Right forelimb (tissue), 1 donor: ENCODE results near the gene CELSR2.

Source experiments
- DNase-seq: peaks from one replicate; pipeline ENCODE4 v3.0.0-alpha.2; 2018

Gene CELSR2

GRCh38 chr1:109235137-109235536 lies 14.2 kb upstream of the CELSR2 start:
- no peak for DNase-seq

- DNase-seq = no peak
Measured at GRCh38 chr1:109237512-109237911, 11.8 kb upstream of the CELSR2 start.

DNA sequence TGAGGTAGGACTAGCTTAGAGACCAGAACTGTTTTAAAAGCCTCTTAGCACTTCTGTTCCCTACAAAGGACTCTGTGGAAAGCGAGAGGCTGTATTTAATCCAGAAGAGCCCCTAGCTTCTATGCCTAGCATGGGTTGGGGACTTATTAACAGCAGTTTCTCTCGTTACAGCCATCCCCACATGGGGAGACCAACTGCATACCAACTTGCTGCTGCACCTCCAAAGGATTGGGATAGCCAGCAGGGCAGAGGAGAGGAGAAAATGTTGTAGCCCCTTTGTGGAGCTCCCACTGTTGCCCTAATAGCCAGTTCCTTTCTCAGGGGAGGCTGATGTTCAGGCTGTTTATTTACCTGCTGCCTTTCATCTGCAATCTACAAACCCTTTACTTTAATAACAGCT lies 11.0 kb upstream of the CELSR2 start:
- DNase-seq = no peak

DNA sequence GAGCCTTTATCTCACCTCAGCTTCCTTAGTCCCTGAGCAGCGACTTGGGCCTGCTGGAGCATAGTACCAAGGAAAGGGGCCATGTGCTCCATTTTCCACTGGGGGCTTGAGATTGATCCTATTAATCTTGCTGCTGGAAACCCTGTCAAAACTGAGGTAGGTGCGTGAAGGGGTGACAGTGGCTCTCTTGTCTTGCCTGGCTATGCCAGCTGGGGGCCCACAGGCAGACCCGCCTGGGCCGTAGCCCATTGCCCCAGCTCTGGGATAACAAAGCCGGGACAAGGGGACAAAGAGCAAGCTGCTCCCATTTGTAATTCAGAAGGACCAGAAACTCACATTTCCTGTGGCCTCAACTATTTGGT lies 10.3 kb upstream of the CELSR2 start:
- no peak for DNase-seq

GRCh38 chr1:109239409-109240068 lies 9.8 kb upstream of the CELSR2 start:
- DNase-seq = no peak

DNA sequence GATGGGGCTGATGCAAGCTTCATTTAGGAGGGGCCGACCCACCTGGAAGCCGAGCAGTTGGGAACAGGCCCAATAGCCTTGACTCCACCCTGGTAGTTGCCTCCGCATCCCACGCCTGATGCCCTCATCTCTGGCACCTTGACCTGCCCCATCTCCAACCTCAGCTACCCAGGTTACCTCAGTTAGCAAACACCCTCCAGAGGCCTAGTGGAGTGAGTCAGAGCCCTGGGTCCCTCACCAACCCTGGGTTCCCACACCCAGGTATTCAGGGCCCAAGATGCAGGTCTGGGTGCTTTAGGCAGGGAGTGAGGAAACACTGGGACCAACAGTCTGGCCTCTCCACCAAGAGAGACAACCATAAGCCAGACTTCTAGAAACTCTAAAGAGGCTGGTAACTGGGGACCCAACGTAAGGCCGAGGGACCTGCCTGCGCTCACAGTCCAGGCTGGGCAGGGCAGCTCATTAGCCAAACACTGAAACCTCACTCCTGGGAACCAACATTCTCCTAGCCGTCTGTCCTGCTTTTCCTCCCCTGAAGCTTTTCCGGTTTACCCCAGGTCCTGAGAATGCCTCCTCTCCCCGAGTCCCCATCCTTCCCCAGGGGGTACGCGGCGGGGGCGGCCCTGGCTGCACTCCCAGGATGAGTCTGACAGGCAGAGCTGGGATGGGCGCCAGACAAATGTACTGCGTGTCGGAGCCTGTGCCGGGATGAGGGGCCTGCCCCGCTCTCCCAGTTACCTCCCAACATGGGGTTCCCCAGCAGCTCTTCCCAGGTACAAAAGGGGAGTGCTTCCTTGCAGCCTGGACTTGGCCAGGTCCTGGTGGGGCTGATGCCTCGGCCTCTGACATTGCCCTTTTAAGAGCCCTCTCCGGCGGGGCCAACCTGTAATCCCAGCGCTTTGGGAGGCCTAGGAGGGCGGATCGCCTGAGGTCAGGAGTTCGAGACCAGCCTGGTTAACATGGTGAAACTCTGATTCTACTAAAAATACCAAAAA lies 8.9 kb upstream of the CELSR2 start:
- DNase-seq = peak; percentile 81

DNA sequence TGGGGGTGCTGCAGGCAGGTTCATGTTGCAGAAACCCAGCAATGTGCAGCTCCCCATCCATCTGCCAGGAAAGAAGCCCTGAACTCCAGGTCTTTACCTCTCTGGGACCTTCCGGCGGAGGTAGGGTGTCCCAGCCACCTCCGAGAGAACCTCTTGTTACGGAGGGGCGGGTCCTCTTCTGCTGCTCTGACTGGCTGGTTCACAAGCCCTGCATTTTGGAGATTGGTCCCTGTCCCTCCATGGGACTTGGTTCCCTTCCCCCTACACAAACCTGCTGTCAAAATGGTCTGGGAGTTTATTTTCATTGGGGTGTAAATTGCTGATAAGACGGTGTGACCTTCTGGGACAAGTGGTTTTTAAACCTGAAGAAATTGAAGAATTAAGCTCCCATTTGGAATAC lies 8.0 kb upstream of the CELSR2 start:
- no peak for DNase-seq

DNA sequence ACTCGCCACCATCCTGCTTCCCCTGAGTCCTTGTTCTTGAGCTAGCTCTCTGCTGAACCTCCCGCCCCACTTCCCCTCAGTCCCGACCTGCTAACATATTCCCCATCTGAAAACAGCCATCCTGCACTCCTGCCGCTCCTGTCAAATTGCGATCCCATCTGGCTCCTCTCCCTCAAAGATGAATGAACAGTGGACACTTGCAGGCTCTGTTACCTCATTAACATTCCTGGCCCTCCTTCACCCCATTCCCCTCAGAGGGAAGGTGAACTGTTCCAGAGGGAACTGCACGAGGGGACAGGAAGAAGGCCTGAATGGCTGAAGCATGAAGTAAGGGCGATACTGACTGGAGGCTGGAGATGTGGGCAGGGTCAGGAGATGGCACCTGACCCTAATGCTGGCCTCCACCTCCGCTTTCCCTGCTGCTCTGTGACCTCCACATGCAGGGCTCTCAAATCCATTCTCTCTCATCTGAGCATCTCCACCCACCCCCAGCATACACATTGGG lies 7.4 kb upstream of the CELSR2 start:
- no peak for DNase-seq

GRCh38 chr1:109242387-109242786 lies 7.0 kb upstream of the CELSR2 start:
- peak; percentile 44 for DNase-seq

- no peak for DNase-seq
Measured at GRCh38 chr1:109243221-109243620, 6.1 kb upstream of the CELSR2 start.

DNA sequence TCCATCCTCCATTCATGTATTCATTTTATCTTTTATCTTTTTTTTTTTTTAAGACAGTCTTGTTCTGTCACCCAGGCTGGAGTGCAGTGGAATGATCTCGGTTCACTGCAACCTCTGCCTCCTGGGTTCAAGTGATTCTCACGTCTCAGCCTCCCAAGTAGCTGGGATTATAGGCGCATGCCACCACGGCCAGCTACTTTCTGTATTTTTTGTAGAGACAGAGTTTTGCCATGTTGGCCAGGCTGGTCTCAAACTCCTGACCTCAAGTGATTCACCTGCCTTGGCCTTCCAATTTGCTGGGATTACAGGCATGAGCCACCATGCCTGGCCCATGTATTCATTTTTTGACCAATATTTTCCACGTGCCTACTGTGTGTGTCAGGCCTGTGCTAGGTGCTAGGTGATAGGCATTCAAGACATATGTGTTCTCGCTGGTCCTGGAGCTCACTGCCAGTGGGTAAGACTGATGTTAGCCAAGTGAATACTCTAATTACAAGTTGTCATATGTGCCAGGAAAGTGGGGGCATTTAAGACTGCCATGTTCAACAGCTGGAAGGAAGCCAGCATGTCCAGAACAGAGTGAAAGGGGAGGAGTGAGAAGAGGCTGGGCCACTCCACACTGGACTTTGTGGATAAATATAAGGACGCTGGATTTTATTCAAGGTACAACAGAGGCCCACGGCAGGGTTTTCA lies 5.3 kb upstream of the CELSR2 start:
- DNase-seq = no peak

DNA sequence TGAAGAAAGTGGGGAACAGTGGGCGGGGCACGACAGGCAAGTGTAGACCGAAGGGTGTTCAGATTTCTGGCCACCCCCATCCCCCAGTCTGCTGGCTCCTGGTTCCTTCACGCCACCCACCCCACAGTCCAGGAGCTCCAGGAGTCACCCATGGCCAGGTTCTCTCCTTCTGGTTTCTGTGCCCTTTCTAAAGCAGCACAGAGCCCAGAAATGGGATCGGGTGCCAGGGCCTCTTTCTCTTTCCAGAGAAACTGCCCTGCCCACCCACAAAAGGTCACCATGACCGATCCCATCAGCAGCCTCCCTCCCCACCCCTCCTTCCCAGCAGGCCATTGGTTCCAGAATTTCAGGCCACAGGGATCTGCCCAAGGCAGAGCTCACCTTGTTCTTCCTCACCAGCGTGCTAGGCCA lies 3.2 kb upstream of the CELSR2 start:
- DNase-seq = no peak

DNA sequence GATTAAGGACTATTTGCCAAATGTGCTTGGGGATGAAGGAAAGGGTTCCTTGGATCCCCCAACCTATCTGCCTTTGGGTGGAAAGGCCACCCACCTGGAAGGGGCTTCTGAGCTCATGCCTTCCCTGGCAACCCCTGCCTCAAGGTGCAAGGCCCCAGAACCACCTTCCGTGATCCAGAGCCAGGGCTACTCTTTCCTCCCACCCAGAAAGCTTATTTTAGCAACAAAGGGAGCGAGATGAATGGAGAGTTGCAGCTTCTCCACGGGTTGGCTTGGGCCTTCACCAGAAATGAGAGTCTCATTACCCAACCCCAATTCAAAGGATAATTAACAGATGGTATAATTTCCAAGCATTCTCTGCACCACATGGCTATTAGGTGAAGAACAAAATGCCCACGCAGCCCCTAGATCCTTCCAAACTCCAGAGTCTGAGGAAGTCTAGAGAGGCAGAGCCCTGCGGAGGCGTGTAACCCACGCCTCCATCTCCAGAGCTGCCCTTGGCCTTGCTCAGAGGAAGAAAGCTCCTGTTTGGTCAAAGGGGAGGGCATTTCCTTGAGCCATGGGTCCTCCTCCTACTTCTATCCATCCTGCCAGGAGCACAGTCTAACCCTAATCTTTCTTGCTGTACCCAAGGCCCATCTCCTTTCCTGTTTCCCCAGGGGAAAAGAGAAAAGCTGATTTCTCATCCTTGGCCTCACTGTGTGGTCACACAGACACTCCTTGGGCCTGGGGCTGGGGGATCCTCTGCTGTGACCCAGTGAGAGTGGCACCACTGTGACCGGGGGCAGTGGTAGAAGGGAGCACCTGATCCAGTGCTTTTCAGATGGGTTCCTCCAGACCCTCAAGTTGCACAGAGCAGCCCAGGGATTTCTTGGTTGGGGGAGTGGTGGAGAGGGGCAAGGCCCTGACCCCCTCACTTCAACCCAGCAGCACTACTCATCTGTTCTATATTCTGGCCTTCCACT lies 1.7 kb upstream of the CELSR2 start:
- no peak for DNase-seq

DNA sequence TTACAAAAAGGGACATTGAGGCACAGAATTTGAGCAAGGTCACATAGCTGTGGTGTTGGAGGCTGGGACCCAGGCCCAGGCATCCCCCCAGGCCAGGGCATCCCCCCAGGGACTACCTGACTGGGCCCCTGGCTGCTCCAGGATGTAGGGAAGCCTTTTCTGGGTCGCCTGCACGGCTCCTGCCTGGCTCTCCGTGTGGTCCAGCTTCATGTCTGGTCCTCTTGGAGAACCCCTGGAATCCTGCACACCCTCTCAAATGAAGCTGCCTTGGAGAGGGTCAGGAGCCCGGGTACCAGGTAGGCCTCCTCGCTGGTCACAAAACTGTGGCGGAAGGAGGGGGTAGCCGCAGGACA lies 919 bp upstream of the CELSR2 start:
- peak; percentile 36 for DNase-seq

DNA sequence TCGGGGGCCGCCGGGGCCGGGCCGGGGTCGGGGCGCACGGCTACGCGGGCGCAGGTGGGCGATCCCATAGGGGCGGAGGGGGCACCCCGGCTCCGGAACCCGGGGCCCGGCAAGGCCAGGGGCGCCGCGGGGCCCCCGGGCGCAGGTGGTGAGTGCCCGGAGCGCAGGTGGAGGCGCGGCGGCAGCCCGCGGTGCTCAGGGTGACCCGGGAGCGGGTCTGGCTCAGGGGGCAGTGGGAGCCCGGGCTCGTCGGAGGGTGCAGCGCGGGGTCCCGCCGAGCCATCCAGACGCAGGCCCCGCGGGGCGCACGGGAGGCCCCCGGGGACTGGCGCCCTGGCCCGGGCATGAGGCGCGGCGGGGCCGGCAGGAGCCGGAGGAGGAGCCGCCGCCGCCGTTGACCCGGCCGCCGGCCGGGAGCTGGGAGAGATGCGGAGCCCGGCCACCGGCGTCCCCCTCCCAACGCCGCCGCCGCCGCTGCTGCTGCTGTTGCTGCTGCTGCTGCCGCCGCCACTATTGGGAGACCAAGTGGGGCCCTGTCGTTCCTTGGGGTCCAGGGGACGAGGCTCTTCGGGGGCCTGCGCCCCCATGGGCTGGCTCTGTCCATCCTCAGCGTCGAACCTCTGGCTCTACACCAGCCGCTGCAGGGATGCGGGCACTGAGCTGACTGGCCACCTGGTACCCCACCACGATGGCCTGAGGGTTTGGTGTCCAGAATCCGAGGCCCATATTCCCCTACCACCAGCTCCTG lies 489 bp downstream of the CELSR2 start:
- no peak for DNase-seq

DNA sequence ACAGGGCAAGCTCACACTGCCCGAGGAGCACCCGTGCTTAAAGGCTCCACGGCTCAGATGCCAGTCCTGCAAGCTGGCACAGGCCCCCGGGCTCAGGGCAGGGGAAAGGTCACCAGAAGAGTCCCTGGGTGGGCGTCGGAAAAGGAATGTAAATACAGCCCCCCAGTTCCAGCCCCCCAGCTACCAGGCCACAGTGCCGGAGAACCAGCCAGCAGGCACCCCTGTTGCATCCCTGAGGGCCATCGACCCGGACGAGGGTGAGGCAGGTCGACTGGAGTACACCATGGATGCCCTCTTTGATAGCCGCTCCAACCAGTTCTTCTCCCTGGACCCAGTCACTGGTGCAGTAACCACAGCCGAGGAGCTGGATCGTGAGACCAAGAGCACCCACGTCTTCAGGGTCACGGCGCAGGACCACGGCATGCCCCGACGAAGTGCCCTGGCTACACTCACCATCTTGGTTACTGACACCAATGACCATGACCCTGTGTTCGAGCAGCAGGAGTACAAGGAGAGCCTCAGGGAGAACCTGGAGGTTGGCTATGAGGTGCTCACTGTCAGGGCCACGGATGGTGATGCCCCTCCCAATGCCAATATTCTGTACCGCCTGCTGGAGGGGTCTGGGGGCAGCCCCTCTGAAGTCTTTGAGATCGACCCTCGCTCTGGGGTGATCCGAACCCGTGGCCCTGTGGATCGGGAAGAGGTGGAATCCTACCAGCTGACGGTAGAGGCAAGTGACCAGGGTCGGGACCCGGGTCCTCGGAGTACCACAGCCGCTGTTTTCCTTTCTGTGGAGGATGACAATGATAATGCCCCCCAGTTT lies 1.3 kb downstream of the CELSR2 start:
- no peak for DNase-seq

- no peak for DNase-seq
Measured at GRCh38 chr1:109251277-109252166, 2.2 kb downstream of the CELSR2 start.

GRCh38 chr1:109252167-109252892 lies 3.0 kb downstream of the CELSR2 start:
- no peak for DNase-seq
